GM19099 (cell line): ENCODE data around the gene RNU5B-1.

Experiments used
- POLR2A ChIP-seq: IDR thresholded peaks from 3 replicates; pipeline ENCODE4 v1.6.1; 2011; ENCODE audit warnings: low read depth; ENCODE audit not compliant: insufficient read length; ENCODE audit errors: extremely low read depth

RNU5B-1 gene

DNA sequence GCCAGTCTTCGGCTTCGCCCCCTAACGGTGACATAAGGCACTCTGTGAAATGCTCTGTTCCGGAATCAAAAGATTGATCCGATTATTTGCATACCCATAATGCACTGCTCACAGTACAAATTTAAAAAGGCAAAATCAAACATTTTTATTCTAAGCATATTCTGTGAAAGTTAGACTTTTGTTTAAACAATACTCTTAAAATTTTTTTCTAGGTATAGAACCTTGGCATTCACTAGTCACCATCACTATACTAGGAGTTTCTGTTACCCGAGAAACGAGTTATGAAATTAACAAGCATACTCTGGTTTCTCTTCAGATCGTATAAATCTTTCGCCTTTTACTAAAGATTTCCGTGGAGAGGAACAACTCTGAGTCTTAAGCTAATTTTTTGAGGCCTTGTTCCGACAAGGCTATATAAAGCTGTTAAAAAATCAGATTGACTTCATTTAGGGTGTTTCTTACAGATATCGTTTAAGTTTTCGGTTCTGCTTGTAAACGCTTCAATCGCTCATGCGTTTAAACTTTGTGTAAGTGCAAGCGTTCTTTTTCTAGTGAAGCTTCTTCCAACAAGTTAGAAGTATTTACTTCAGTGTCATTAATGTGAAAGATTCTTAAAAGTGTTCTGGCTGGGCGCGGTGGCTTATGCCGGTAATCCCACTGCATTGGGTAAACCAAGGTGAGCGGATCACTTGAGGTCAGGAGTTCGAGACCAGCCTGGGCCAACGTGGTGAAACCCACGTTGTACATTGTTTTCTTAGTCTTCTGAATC lies at the start of gene RNU5B-1:
Gene RNU5B-1, plus strand, starts transcription at position 297 of the 769 bp plus-strand sequence.
- peak; percentile 99 for TF ChIP-seq POLR2A

DNA sequence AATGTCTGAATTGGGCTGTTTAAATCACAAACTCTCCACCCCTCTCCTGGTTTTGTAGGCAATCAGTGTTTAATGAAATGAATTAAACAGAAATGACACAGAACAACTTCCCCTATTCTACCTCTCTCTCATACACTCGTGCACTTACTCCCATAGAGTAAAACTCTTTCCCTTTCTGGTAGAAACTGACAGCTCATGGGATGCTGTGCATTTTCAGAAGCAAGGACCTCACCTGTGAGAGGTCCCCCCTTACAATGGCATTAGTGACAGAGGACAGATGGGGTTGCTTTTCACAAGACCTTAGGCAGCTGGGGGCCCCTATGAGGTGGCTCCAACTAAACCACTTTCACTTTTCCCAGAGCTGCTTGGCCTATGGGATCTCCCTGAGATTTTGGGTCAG lies 49.7 kb upstream of the RNU5B-1 start:
- no peak for TF ChIP-seq POLR2A

- no peak for TF ChIP-seq POLR2A
These were observed 48.9 kb upstream of the RNU5B-1 start for GRCh38 chr15:65255486-65256140.

DNA sequence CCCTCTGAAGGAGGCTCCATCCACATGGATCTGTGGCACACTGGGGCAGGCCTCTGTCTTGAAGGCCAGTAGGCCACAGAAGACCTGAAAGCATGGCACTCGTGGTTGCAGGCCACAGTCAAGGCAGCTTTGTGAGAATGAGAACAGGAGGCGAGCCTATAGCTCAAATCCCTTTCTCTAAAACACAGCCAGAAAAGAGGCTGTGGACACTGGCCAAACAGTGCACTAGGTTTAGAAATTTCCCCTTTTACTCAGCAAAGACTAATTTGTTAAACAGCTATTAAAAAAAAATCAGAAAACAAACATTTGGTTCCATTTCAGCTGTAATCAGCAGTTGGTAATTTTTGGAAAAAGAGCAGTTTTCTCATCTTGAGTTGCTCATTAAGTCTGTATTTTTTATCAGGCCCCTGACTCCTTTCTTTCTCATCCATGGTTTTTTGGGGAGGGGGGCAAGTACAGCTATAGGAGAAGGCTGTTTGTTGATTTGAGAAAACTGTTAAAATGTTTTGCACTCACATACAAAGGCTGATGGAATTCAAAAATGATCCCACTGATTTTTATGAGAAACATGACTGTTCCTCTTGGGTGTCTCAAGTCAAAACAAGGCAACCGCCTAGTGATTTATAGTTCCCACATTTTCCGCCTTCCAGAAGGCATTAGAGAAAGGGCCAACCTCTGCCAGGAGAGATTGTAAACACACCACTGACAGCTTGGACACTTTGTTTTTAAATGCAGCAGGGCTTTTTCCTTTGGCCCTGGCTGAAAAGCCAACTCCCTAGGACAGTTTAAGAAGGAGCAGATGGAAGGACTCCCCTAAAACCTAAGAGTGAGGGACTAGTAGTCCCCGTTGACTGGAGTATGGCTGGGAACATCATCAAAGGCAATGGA lies 45.9 kb upstream of the RNU5B-1 start:
- no peak for TF ChIP-seq POLR2A

GRCh38 chr15:65259367-65259797 lies 45.1 kb upstream of the RNU5B-1 start:
- TF ChIP-seq POLR2A, result no peak

DNA sequence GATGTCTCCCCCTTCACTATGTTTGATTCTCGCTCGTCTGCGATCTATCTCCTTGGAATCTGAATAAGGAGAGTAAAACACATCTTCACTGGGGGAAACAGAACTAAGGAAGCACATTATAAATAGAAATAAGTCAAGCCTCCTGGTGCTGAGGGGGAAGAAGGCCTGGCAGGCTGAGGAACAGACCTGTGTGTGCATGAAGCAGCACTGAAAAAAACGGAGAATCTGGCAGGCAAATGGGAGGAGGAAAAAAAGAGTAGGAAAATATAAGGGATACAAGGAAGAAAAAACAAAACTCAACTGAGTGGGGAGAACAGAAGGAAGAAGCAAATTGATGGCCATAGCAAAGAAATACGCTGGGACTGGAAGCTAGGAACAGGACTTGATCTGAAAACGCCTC lies 43.5 kb upstream of the RNU5B-1 start:
- TF ChIP-seq POLR2A, result no peak

GRCh38 chr15:65263313-65263712 lies 41.2 kb upstream of the RNU5B-1 start:
- TF ChIP-seq POLR2A, result no peak

- TF ChIP-seq POLR2A, result no peak
These were observed 39.5 kb upstream of the RNU5B-1 start for GRCh38 chr15:65264863-65265430.

DNA sequence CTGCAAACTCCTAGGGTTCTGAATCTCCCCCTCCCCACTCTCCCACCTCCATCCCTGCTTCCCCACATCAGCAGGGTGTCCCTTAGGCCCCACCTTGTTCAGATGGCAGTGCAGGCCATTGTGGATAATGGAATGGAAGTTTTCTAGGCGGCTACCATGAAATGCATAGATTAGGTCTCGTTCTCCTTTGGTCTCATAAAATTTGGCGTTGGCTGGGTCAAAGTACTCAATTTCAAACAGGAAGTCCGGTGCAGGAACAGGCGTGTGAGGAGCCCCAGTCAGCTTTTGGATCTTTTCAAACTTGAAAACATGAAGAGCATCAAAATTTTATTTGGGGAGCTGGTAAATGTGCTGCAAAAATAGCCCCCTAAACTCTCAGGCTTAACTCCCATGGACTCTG lies 38.0 kb upstream of the RNU5B-1 start:
- TF ChIP-seq POLR2A, result no peak

DNA sequence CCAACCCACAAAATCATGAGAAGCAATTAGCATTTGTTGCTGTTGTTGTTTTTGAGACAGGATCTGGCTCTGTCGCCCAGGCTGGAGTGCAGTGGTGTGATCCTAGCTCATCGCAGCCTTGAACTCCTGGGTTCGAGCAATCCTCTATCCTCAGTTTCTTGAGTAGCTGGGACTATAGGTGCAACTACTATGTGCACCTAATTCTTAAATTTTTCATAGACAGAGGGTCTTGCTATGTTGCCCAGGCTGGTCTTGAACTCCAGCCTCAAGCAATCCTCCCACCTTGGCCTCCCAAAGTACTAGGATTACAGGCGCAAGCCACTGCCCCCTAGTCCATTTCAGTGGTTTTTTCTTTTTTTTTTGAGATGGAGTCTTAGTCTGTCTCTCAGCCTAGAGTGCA lies 36.1 kb upstream of the RNU5B-1 start:
- TF ChIP-seq POLR2A, result no peak

DNA sequence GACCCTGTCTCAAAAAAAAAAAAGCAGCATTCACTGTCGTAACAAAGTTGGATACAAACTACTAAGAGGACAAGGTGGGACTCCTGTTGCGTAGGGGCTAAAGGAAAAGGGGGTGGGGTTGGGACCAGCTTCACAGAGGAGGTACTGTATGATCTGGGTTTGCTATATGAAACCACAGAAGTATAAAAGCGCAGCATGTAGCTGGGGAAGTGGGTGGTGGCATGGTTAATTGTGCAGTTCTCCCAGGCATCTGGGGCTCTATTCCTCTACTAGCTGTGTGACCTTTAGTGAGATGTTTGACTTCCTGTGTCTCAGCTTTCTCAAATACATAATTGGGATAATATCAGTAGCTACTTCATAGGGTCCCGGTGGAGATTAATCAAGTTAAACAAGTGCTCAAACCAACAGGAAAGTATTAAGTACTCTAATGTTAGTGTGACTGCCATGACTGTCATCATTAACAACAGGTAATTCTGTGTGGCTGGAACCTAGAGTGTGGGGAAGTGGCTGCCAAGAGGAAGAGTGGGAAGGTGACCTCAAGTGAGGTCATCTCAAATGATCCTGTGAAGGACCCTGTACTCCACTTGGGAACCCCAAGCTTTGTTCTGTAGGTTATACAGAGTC lies 29.3 kb upstream of the RNU5B-1 start:
- no peak for TF ChIP-seq POLR2A

- no peak for TF ChIP-seq POLR2A
These were observed 28.8 kb upstream of the RNU5B-1 start for GRCh38 chr15:65275728-65276126.

DNA sequence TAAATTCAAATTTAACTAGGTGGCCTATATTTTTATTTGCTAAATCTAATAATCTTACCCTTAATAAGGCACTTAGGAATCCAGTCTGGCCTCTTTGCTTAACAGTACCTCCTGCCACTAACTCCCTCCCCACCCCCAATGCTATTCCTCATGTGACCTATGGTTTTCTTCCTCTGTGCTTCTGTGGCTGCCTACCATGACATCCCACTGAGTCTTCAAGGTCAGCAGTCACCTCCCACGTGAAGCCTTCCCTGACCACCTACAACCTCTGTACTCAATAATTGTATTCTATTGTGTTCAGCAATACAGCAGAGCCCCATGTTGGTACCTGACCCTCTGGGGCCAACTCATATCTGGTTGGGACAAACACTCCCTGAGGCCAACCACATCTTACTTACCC lies 27.5 kb upstream of the RNU5B-1 start:
- no peak for TF ChIP-seq POLR2A

- no peak for TF ChIP-seq POLR2A
These were observed 26.0 kb upstream of the RNU5B-1 start for GRCh38 chr15:65278480-65278879.
